Measurements from ENCODE around the gene STX3.

STX3 gene

DNA sequence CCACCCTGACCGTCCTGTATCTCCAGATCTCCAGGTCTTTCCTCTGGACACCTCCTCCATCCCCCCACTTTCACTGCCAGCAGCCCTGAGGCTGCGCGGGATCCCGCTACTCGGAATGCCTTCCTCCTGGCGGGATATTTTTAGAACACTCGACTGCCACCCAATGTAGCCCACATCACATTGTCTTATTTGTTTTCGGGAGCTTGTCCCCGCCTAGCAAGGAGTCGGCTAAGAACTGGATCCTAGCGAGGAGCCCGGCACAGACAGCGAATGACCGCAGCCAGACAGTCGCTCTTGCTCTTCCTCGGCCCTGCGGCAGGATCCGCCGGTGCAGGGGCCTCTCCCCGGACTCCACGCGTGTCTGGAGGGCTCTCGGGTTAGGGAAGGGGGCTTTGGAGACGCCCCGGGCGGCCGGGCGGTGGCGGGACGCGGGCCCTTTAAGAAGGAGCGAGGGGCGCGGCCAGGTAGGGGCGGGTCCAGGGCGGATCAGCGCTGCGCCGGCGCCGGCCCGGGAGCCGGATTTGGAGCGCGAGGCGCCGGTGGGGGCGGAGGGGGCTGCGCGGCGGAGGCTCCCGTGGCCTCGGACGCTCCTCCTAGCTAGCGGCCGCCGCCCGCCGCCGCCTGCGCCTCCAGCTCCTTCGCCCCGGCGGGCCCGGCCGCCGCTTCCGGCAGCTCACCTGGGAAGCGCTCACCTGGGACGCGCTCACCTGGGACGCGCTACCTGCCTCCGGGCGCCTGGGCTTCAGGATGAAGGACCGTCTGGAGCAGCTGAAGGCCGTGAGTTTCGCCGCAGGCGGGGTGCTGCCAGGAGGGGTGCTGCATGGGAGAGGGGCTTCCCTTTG, at the start of gene STX3:
TSS of gene STX3 (plus strand) at position 518 of the 842 bp plus-strand sequence. CDS start at position 748, 230 bp downstream.
- DNase-seq = peak; percentile 69

DNA sequence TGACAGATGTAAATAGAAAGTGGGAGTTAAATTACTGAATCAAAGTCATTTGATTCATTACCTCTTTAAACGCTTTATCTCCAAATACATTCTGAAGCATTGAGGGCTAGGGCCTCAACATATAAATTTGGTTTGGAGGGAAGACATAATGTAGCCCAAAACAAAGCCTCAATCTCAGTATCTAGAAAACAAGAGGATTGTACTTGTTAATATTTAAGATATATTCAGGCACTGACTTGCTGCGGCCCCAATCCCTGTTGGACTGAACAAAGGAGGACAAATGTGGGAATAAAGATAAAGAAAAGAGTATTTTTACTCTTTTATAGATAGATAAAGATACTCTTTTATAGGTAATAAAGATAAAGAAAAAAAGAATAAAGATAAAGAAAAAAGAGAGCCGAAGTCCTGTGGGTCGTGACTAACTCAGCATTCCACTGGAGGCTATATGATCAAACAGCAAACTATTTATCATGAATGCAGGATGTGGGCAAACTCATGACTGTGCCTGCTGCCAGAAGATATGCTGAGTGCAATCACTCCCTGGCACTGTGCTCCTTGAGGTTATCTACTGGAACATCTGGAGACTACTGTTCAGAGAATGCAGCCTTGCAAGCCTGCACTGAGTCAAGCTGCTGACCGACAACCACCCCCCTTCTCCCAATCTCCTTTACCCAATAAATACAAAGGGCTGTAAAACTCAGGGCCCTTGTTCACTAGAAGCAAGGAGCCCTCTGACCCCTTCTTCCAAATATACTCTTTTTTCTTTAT, 48.5 kb upstream of the STX3 start:
- no peak for DNase-seq

DNA sequence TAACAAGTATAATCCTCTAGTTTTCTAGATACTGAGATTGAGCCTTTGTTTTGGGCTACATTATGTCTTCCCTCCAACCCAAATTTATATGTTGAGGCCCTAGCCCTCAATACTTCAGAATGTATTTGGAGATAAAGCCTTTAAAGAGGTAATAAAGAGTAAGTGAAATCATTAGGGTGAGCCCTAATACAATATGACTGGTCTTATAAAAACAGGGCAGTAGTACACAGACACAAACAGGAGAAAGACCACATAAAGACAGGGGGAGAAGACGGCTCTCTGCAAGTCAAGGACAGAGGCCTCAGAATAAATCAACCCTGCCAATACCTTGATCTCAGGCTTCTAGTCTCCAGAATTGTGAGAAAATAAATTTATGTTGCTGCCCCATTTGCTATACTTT, 47.8 kb upstream of the STX3 start:
- no peak for DNase-seq

DNA sequence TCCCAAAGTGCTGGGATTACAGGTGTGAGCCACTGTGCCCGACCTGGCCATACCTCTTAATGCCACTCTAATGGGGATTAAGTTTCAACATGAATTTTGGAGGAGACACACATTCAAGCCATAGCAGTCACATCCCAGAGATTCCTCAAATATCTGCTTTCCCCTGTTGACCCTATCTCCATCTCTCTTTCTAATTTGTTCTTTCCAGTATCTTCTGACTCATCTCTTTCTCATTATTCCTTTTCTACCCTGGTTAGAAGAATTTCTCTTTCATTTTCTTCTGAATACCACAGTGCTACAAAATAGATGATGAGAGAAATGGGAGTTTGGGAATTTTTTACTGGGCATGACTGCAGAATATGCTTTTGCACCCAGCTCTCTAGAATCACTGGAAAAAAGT, 46.6 kb upstream of the STX3 start:
- no peak for DNase-seq

DNA sequence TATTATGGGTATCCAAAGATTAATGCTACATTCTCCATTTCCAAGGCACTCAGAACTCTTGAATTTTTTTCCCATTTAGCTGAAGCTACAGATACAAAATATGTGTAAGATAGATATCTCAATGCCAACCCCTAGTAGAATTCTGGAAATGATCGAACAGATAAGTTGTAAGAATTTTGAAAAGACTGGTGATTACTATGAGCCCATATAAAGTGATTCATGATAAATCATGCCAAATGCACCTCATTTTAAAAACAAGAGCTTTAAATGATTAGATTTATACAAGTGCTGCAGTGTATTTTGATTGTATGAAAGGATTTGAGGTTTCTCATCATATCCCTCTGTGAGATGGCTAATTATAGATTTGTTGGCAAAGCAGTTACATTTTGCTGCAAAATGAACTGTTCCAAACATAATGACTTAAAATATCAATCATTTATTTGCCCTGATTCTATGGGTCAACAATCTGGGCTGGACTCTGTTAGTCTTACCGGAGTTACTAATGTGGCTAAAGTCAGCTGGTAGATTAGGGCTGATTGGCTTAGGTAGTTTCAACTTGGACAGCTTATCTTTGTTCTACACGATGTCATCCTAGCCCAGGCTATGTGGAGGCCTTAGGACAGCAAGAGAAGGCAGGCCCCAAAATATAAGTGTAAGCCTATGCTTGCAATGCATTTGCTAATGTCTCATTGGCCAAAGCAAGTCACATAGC, 44.9 kb upstream of the STX3 start:
- no peak for DNase-seq

DNA sequence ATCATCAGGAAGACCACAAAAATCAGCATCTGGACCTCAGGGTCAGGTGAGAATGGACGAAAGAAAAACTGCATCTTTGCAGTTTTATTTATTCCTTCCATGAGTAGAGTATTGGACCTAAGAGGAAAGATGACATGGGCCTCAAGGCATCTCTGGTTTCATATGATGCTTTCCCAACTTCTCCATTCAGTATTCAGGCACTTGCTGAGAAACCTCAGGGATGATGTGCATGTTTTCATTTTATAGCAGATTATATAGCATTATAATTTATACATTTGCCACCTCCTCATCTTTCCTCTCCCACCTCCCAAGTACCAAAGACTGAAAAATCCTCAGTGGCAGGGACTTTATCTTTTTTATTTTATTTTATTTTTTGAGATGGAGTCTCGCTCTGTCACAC, 41.4 kb upstream of the STX3 start, which contains the start of gene OR10V1:
TSS of gene OR10V1 (minus strand) at position 101 of the 400 bp plus-strand sequence. CDS start at position 101, 0 bp downstream.
- DNase-seq = no peak

DNA sequence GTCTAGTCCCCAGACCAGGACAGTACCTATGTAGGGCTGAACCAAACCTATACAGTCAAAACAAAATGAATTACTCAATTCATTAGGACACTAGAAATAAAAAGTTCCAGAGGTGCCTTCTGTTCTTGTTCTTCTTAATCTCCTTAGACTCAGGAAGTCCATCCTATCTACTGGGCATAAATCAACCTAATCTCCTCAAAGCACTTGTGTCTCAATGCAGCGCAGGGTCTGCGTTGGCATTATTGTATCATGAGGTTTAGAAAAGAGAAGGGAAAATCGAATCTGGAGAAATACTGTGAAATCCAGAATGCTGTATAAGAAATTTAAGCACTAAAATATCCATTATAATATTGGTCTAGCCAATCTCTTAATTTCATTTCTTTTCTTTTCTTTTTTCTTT, 39.1 kb upstream of the STX3 start:
- no peak for DNase-seq

DNA sequence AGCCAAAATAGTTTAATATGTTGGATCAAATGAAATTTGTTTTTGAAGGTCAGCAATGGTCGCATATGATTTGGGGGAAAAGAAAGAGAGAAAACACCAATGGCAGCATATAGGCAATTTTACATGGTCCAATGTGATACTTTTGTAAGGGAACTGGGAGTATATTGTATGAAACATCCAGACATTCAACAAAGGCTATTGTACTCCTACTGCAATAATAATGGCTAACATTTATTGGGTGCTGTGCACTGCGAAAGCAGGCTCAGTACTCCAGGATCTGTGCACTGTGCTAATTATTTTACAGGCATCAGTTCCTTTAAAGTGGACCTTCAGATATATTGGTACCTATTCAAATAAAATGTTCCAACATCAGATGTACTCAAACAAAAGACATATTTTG, 35.6 kb upstream of the STX3 start:
- DNase-seq = no peak

DNA sequence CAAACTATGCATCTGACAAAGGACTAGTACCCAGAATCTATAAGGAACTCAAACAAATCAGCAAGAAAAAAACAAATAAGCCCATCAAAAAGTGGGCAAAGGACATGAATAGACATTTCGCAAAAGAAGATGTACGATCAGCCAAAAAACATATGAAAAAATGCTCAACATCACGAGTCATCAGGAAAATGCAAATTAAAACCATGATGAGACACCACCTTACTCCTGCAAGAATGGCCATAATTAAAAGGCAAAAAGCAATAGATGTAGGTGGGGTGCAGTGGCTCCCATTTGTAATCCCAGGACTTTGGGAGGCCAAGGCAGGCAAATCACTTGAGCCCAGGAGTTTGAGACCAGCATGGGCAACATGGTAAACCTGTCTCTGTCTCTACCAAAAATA, 31.1 kb upstream of the STX3 start:
- DNase-seq = no peak

DNA sequence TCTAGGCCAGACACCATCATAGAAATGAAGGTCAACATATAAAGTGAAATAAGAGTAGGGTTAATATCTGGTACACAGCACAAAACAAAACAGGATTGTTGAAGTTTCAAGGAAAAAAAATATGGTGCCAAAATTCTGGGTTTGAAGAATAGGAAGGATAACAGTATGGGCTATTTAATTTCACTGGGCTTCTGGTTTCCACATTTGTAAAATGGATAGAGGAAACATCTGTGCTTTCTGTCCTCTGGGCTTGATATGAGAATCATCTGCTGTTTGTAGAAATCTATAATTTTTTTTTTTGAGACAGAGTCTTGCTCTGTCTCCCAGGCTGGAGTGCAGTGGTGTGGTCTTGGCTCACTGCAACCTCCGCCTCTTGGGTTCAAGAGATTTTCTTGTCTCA, 27.8 kb upstream of the STX3 start:
- no peak for DNase-seq

DNA sequence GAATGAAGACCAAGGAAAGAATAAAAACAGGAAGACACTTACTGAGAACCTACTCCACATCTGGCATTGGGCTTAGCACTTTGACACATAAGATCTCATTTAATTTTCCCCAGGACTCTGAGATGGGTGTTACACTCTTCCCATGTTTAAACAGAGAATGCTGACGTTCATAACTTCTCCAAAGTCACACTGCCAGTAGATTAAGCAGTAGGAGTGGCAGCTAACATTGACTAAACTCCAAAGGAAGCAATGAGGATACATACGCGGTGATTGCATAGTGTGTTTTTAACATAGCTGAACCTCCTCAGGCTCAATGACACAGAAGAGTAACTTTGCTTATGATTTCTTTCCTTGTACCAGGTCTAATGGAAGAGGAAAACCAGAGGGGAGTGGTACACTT, 27.0 kb upstream of the STX3 start:
- no peak for DNase-seq

DNA sequence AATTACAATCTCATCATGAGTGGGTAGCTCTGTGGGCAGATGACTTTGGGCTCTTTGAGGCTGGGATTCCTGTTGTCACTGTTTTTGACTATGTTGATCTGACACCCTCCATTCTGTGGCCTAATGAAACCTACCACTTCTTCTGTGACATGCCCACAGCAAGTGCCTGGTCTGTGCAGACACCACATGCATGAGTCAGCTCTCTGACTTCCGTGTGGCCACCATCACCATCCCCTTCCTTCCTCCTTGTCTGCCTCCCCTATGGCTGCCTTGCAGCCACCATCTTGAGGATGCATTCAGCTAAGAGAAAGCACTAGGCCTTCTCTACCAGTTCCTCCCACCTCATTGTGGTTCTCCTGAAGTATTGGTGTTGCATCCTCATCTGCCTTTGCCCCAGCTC, 26.3 kb upstream of the STX3 start:
- DNase-seq = peak; percentile 5

DNA sequence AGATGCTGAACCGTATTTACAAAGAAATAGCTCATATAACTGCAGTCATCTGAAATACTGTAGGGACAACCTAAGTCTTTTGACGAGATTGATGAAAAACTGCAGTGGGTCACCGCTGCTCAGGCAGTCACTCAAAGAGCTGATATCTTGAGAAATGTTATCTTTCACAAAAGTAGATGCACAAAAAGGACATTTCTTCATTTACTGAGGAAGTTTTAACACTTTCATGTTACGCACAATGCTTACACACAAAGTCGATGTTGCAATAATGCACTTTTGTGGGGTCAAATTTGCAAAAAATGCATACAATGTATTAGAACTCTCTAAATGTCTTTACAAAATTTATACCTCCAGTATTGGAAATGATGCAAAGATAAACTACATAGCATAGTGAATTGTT, 25.3 kb upstream of the STX3 start:
- DNase-seq = no peak

DNA sequence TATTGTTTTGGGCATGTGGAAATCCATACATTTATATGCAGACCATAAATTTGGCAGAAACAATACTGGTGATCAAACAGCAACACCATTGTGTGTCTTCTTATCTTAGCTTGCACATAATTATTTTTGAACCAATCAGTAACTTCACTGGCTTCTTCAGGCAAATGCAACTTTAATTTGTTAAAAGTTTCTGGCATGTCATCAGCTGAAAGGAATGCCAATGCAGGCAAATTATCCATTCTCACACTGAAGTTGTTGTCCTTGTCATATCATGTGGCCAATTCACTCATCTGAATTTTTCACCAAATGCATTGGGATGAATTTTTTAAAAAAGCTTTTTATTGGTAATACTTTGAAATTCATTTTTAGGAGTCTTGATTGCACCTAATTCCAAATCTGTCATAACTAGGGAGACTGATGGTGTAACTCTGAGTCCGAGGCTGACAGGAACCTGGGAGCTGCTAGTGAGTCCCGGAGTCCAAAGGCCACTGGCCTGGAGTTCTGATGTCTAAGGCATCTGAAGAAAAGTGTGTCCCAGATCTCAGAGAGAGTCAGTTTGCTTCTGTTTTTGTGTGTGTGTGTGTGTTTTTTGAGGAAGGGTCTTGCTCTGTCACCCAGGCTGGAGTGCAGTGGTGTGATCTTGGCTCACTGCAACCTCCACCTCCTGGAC, 24.1 kb upstream of the STX3 start:
- DNase-seq = no peak

DNA sequence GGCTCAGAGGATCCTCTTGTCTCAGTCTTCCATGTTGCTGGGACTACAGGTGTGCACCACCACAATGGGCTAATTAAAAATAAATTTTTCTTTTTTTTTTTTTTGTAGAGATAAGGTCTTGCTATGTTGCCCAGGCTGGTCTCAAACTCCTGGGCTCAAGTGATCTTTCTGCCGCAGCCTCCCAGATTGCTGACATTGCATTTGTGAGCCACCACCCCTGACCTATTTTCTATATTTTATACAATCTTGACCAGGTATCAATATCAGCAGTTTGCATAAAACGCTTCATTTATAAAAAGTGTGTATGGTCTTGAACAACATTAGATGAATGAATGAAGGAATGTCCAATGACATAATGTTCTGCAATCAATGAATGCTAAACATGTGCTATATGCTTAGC, 9.1 kb upstream of the STX3 start:
- no peak for DNase-seq

DNA sequence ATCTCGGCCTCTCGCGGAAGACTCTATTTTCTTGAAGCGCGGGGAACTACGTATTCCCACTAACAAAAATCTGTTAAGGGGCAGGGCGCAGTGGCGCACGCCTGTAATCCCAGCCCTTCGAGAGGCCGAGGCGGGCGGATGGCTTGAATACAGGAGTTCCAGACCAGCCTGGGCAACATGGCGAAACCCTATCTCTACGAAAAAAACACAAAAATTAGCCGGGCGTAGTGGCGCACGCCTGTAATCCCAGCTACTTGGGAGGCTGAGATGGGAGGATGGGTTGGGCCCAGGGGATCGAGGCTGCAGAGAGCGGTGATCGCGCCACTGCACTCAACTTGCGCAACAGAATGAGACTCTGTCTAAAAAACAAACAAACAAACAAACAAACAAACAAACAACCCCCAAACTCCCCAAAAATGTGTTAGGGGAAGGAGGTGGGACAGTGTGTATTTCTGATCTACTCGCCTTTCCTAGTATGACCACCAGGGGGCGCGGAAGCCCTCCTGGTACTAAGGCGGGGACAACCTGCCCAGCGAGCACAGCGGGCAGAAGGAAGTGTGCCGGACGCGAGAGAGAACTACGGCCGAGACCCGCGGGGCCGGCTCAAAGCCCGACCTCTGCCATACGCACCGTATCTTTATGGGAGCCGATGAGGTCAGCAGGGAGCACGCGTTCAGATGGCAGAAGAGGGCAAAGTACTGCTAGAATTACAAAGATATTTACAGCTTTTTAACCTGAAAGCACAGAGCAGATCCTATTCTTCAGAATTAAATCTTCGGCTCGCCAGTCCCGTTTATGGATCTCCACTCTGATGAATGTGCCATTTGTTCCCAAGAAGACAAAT, 1.3 kb upstream of the STX3 start:
- DNase-seq = peak; percentile 85

DNA sequence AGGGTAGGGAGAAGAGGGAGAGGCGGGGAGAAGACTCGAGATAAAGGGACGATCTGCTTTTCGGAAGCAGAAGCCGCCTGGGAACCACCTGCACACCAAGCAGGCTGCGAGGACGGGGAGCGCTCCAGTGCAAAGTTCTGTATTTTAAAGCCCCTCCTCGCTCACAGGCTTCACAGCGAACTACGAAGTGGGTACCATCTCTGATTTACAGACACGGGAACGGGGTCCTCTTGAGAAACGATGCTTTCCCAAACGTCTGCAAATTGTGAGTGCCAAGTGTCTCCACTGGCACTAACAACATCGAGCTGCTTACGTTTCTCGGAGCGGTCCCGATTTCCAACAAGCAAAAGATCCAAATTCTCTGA, 700 bp upstream of the STX3 start:
- DNase-seq = peak; percentile 18

DNA sequence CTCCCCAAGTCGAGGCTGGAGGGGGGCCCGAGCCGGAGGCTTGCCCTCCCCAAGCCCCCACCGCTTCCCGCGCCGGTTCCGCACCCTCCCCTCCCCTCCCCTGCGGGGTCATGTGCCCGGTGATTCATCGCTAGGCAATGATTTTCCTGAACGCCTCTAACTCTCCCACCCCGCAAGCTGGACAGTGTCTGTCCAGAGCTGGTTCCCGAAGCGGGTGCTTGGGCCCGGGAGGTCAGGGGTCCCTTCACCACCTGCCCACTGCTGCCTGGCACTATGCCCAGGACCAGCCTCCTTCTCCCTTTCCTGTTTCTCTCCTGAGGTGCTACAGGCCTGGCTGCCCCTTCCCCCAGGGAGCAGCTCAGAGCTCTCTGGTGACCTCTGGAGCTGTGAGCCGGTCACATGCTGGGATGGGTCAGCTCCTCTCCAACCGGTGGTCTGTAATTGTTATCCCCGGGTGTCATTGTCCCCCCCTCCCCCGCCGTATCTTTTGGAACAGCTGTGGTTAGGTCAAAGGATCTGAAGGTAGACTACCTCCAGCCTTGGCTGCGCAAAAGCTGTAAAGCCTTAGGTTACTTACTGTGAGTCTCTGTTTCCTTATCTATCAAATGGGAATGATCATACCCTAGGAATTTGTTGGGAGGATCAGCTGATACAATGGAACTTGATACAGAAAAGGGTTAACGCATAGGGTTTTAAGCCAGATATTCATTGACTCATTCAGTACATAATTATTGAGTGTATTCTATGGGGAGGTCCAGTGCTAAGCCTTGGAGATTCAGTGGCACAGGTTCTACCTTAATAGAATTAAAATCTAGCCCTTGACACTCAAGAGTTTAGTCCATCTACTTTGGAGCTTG, 753 bp downstream of the STX3 start:
- DNase-seq = peak; percentile 39

DNA sequence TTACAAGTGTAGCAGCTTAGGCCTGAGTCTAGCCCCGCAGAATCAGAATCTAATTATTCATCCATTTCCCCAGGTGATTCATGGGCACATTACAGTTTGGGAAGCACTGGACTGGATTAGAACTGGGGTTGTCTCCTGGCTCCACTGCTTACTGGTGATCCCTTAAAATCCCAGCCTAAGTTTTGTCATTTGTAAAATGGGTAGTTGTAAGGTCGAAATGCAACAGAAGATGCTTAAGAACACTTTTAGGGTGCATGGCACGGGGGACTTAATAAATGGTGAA, 1.3 kb downstream of the STX3 start:
- DNase-seq = no peak

DNA sequence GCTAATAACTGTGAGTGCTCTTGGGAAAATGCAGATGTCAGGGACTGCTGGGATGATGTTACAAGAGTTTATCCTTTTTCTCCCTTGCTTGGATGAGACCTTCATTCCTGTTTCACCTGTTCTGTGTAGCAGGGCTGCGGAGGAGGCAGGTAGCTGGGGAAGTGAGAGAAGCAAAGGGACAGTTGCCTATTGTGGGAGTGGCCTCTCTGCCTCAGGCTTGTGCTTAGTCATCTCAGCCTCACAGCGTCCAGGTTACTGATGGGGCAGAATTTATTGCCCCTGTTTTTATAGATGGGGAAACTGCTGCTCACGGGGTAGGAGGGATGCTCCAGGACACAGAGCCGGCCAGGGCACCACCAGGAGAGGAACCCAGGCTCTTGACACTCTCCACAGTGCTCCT, 1.7 kb downstream of the STX3 start:
- no peak for DNase-seq

DNA sequence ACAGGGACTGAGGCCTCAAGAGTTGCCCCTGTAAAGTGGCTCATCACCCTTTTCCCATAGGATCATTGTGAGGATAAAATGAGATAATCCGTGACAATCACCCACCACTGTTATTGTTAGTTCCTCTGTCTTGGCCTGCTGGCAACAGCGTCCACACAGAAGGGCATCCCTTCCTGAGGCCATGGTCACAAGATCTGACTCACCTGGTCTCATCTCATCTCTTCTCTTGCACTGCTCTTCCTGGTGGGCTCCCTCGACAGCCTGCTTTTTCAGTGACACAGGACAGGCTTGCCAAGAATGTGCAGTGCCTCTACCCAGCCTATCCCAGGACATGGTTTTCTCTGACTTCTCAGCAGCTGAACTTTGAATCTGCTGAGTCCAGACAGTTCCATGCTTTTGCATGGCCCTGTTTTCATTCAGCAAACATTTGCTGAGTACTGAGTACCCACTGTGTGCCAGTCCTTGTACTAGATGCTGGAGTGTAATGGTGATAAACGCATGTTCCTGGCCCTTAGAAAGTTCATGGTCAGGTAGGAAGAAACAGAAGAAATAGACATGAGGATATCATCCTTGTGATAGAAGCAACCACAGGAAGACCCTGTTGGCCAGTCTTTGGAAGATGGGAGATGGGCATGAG, 3.3 kb downstream of the STX3 start:
- DNase-seq = no peak
